ENCODE measurements around the gene COL24A1.

COL24A1 gene

DNA sequence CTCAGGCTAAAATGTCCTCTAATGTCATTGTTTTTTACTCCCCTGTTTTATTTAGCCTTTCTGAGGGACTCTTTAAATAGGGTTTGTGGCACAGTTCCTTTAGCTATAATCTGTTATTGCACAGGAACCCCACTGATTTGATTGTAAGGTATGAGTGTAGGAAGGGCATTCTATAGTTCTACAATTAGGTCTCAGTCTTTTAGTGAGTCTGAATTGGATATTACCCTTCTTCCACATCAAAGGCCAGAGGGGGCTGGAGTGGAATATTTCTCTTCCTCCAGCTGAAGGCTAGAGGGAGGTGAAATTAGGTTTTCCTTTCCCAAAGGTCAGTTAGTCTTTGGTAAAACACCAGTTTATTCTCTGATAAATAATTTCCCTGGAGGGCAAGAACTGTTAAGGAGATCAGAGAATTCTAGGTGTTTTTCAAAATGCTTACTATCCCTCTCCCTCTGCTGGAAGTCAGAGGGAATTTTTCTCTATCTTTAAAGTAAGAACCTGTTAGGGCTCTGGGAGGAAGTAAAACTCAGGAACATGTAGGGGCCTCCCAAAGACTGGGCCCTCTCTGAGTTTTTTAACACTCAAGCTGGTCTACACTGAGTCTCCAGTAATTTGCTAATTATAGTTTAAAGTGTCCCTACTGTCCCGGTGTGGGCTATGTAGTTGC, 272.1 kb downstream of the COL24A1 start:
- Histone ChIP-seq H3K79me2 (ENCODE audit: control insufficient read depth, insufficient read depth, low read length, poor library complexity) (no peaks in the 10 kb centered on the region), H3K27me3 (ENCODE audit: insufficient read depth, low read length) (no peaks in the 10 kb centered on the region)
- no CpG with 5 or more reads among the region's 1 CpG for WGBS (ENCODE audit: extremely low coverage, insufficient coverage, insufficient read length)

DNA sequence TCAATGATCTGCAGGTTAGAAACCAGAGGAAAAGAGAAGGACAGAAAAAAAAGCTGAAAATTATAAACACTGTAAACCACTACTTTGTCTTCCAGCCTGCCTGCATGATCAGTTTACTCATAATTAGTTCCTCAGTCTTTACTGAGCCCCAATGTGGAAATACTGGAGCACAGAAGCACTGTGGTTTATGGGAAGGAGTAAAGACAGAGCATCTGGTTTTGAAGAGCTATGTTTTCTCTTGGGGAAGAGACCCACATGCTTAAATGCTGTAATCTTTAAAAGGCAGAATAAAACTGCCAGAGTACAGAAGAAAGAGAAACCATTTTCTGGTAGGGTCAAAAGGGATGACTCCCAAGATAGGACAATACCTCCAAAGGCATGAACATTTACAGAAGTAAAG, 289.4 kb downstream of the COL24A1 start:
- no peak overlapping the region for H3K14ac ChIP-seq (ENCODE audit: low read length)
- DNase-seq = no peak
- no peak overlapping the region for H4K12ac ChIP-seq (ENCODE audit: low read depth, low read length)
- H3K79me1 ChIP-seq (ENCODE audit: low read length) = no peaks in the 10 kb centered on the region
- H2BK5ac ChIP-seq (ENCODE audit: low read depth, low read length, poor library complexity) = no peak overlapping the region
- no peak overlapping the region for H2AFZ ChIP-seq (ENCODE audit: insufficient read depth, low read length, poor library complexity)
- H3K4ac ChIP-seq (ENCODE audit: low read depth, low read length) = no peak overlapping the region
- no peaks in the 10 kb centered on the region for H3K9me3 ChIP-seq (ENCODE audit: insufficient read depth, low read depth, low read length)
- H3K4me3 ChIP-seq (ENCODE audit: low read depth, low read length) = no peak overlapping the region
- H3K4me1 ChIP-seq (ENCODE audit: control insufficient read depth in 1 of 2, insufficient read depth in 2 of 2, low read length in 2 of 2) = no peaks in the 10 kb centered on the region
- H3K79me2 ChIP-seq (ENCODE audit: control insufficient read depth, insufficient read depth, low read length, poor library complexity) = no peaks in the 10 kb centered on the region
- no peak overlapping the region for H3K4me2 ChIP-seq (ENCODE audit: low read length)
- H3K23ac ChIP-seq (ENCODE audit: low read length) = no peak overlapping the region
- no peak overlapping the region for H2AK5ac ChIP-seq (ENCODE audit: low read length)
- H3K36me3 ChIP-seq (ENCODE audit: control insufficient read depth in 1 of 2, insufficient read depth in 2 of 2, low read length in 2 of 2) = no peaks in the 10 kb centered on the region
- H2BK120ac ChIP-seq (ENCODE audit: insufficient read depth, low read length, poor library complexity) = no peak overlapping the region
- H4K91ac ChIP-seq (ENCODE audit: low read depth, low read length) = no peak overlapping the region
- H4K8ac ChIP-seq (ENCODE audit: low read depth, low read length) = no peak overlapping the region
- H3K27me3 ChIP-seq (ENCODE audit: insufficient read depth, low read length) = no peaks in the 10 kb centered on the region
- H3K27ac ChIP-seq (ENCODE audit: low read depth, low read length) = no peak overlapping the region
- H3K18ac ChIP-seq (ENCODE audit: low read length) = no peak overlapping the region
- H2BK12ac ChIP-seq (ENCODE audit: low read length) = no peak overlapping the region
- no peak overlapping the region for H3K9ac ChIP-seq (ENCODE audit: low read length)

More for the DNA sequence above, 272.1 kb downstream of the COL24A1 start:
- H3K4me1 ChIP-seq (ENCODE audit: control insufficient read depth in 1 of 2, insufficient read depth in 2 of 2, low read length in 2 of 2) = no peaks in the 10 kb centered on the region
- no peak overlapping the region for H2BK5ac ChIP-seq (ENCODE audit: low read depth, low read length, poor library complexity)
- H4K12ac ChIP-seq (ENCODE audit: low read depth, low read length) = no peak overlapping the region
- H3K9ac ChIP-seq (ENCODE audit: low read length) = no peak overlapping the region
- H3K79me1 ChIP-seq (ENCODE audit: low read length) = no peaks in the 10 kb centered on the region
- no peaks in the 10 kb centered on the region for H3K36me3 ChIP-seq (ENCODE audit: control insufficient read depth in 1 of 2, insufficient read depth in 2 of 2, low read length in 2 of 2)
- H2AK5ac ChIP-seq (ENCODE audit: low read length) = no peak overlapping the region
- H3K14ac ChIP-seq (ENCODE audit: low read length) = no peak overlapping the region
- no peak overlapping the region for H4K8ac ChIP-seq (ENCODE audit: low read depth, low read length)
- peak; percentile 1 to 63 for DNase-seq
- no peaks in the 10 kb centered on the region for H3K9me3 ChIP-seq (ENCODE audit: insufficient read depth, low read depth, low read length)
- H2AFZ ChIP-seq (ENCODE audit: insufficient read depth, low read length, poor library complexity) = no peak overlapping the region
- no peak overlapping the region for H2BK12ac ChIP-seq (ENCODE audit: low read length)
- no peak overlapping the region for H3K18ac ChIP-seq (ENCODE audit: low read length)
- H3K27ac ChIP-seq (ENCODE audit: low read depth, low read length) = no peak overlapping the region
- no peak overlapping the region for H4K91ac ChIP-seq (ENCODE audit: low read depth, low read length)
- H2BK120ac ChIP-seq (ENCODE audit: insufficient read depth, low read length, poor library complexity) = no peak overlapping the region
- H3K4me2 ChIP-seq (ENCODE audit: low read length) = no peak overlapping the region
- H3K4me3 ChIP-seq (ENCODE audit: low read depth, low read length) = no peak overlapping the region
- H3K23ac ChIP-seq (ENCODE audit: low read length) = no peak overlapping the region
- no peak overlapping the region for H3K4ac ChIP-seq (ENCODE audit: low read depth, low read length)

- H3K9me3 ChIP-seq (ENCODE audit: insufficient read depth, low read depth, low read length) = no peaks in the 10 kb centered on the region
- no peaks in the 10 kb centered on the region for H3K79me1 ChIP-seq (ENCODE audit: low read length)
- H3K27ac ChIP-seq (ENCODE audit: low read depth, low read length) = no peak overlapping the region
- no peak overlapping the region for H2BK120ac ChIP-seq (ENCODE audit: insufficient read depth, low read length, poor library complexity)
- H3K14ac ChIP-seq (ENCODE audit: low read length) = no peak overlapping the region
- H3K4ac ChIP-seq (ENCODE audit: low read depth, low read length) = no peak overlapping the region
- no peak overlapping the region for H2BK12ac ChIP-seq (ENCODE audit: low read length)
- DNase-seq = no peak
- no peaks in the 10 kb centered on the region for H3K36me3 ChIP-seq (ENCODE audit: control insufficient read depth in 1 of 2, insufficient read depth in 2 of 2, low read length in 2 of 2)
- H3K4me1 ChIP-seq (ENCODE audit: control insufficient read depth in 1 of 2, insufficient read depth in 2 of 2, low read length in 2 of 2) = no peaks in the 10 kb centered on the region
- no peaks in the 10 kb centered on the region for H3K79me2 ChIP-seq (ENCODE audit: control insufficient read depth, insufficient read depth, low read length, poor library complexity)
- H2AFZ ChIP-seq (ENCODE audit: insufficient read depth, low read length, poor library complexity) = no peak overlapping the region
- no peak overlapping the region for H3K18ac ChIP-seq (ENCODE audit: low read length)
- H4K91ac ChIP-seq (ENCODE audit: low read depth, low read length) = no peak overlapping the region
- H3K4me2 ChIP-seq (ENCODE audit: low read length) = no peak overlapping the region
- no peak overlapping the region for H3K23ac ChIP-seq (ENCODE audit: low read length)
- no peak overlapping the region for H3K4me3 ChIP-seq (ENCODE audit: low read depth, low read length)
- no peak overlapping the region for H3K9ac ChIP-seq (ENCODE audit: low read length)
- H2BK5ac ChIP-seq (ENCODE audit: low read depth, low read length, poor library complexity) = no peak overlapping the region
- no peak overlapping the region for H2AK5ac ChIP-seq (ENCODE audit: low read length)
- H3K27me3 ChIP-seq (ENCODE audit: insufficient read depth, low read length) = no peaks in the 10 kb centered on the region
- WGBS (ENCODE audit: extremely low coverage, insufficient coverage, insufficient read length) = no CpG with 5 or more reads among the region's 1 CpG
- H4K8ac ChIP-seq (ENCODE audit: low read depth, low read length) = no peak overlapping the region
- H4K12ac ChIP-seq (ENCODE audit: low read depth, low read length) = no peak overlapping the region
These were observed 291.4 kb downstream of the COL24A1 start for GRCh38 chr1:85865213-85865612.

- no CpG with 5 or more reads among the region's 1 CpG for WGBS (ENCODE audit: extremely low coverage, insufficient coverage, insufficient read length)
- H3K4me3 ChIP-seq (ENCODE audit: low read depth, low read length) = no peak overlapping the region
- H4K91ac ChIP-seq (ENCODE audit: low read depth, low read length) = no peak overlapping the region
- no peak overlapping the region for H3K9ac ChIP-seq (ENCODE audit: low read length)
- no peaks in the 10 kb centered on the region for H3K79me2 ChIP-seq (ENCODE audit: control insufficient read depth, insufficient read depth, low read length, poor library complexity)
- H2BK120ac ChIP-seq (ENCODE audit: insufficient read depth, low read length, poor library complexity) = no peak overlapping the region
- H4K12ac ChIP-seq (ENCODE audit: low read depth, low read length) = no peak overlapping the region
- no peak overlapping the region for H3K4me2 ChIP-seq (ENCODE audit: low read length)
- no peak overlapping the region for H2AK5ac ChIP-seq (ENCODE audit: low read length)
- H3K79me1 ChIP-seq (ENCODE audit: low read length) = no peaks in the 10 kb centered on the region
- no peak overlapping the region for H2AFZ ChIP-seq (ENCODE audit: insufficient read depth, low read length, poor library complexity)
- H3K23ac ChIP-seq (ENCODE audit: low read length) = no peak overlapping the region
- peak in 1 of 2 donors; percentile 7 for DNase-seq
- no peak overlapping the region for H2BK5ac ChIP-seq (ENCODE audit: low read depth, low read length, poor library complexity)
- no peak overlapping the region for H4K8ac ChIP-seq (ENCODE audit: low read depth, low read length)
- no peaks in the 10 kb centered on the region for H3K36me3 ChIP-seq (ENCODE audit: control insufficient read depth in 1 of 2, insufficient read depth in 2 of 2, low read length in 2 of 2)
- no peaks in the 10 kb centered on the region for H3K4me1 ChIP-seq (ENCODE audit: control insufficient read depth in 1 of 2, insufficient read depth in 2 of 2, low read length in 2 of 2)
- H3K18ac ChIP-seq (ENCODE audit: low read length) = no peak overlapping the region
- no peak overlapping the region for H3K4ac ChIP-seq (ENCODE audit: low read depth, low read length)
- H3K9me3 ChIP-seq (ENCODE audit: insufficient read depth, low read depth, low read length) = no peaks in the 10 kb centered on the region
- no peaks in the 10 kb centered on the region for H3K27me3 ChIP-seq (ENCODE audit: insufficient read depth, low read length)
- no peak overlapping the region for H3K27ac ChIP-seq (ENCODE audit: low read depth, low read length)
- H2BK12ac ChIP-seq (ENCODE audit: low read length) = no peak overlapping the region
- H3K14ac ChIP-seq (ENCODE audit: low read length) = no peak overlapping the region
These were observed 291.8 kb downstream of the COL24A1 start for GRCh38 chr1:85864727-85865126.
